Omental fat pad (tissue), 4 donors: ENCODE results near the gene RANBP17. TPM values are rescaled to one million over a fixed set of nuclear protein-coding genes. Genes with fewer than 3 reads are reported as not detected.

Experiments
- ATAC-seq: fragments of 150-250 bp; one replicate; pipeline ENCODE4 v1.9.1; 2016; ENCODE audit warnings: mild to moderate bottlenecking, moderate library complexity; ENCODE audit not compliant: low FRiP score
- DNase-seq: peaks from one replicate; pipeline ENCODE4 v3.0.0-alpha.2; 2019; ENCODE audit warnings: low spot score
- CTCF ChIP-seq, 3 donors: fragments of 450-650 bp; IDR thresholded peaks; one replicate each; pipeline ENCODE4 v1.5.1; 2016 to 2017; ENCODE audit warnings: antibody characterized with exemption in 3 of 3, mild to moderate bottlenecking in 3 of 3, moderate library complexity in 2 of 3
- total RNA-seq, 4 donors: library from RNA; depleted of rRNA; stranded (reverse); fragments of >200 nt; gene quantifications; one replicate each; pipeline ENCODE4 v1.1.0, GENCODE V29; 2016

The RANBP17 gene
- total RNA-seq, 4 donors from 2014 or later = 0.93 to 10.7 (median 3.8) TPM

GRCh38 chr5:170848033-170848432 is 13.8 kb upstream of the RANBP17 start:
- ATAC-seq = no peak
- no peak for DNase-seq
- TF ChIP-seq CTCF (IDR thresholded peaks at IDR 0.05) = no peak

GRCh38 chr5:170849374-170849773 is 12.4 kb upstream of the RANBP17 start:
- no peak for ATAC-seq
- DNase-seq = no peak
- TF ChIP-seq CTCF (IDR thresholded peaks at IDR 0.05) = no peak

- TF ChIP-seq CTCF (IDR thresholded peaks at IDR 0.05) = no peak
- no peak for ATAC-seq
Measured at GRCh38 chr5:170854566-170854965, 7.3 kb upstream of the RANBP17 start.

GRCh38 chr5:170857066-170857465 is 4.8 kb upstream of the RANBP17 start:
- ATAC-seq = no peak
- DNase-seq = no peak
- no peak for TF ChIP-seq CTCF (IDR thresholded peaks at IDR 0.05)

More at GRCh38 chr5:170854566-170854965, 7.3 kb upstream of the RANBP17 start:
- no peak for DNase-seq

GRCh38 chr5:170860415-170860814 is 1.4 kb upstream of the RANBP17 start:
- ATAC-seq = no peak
- TF ChIP-seq CTCF (IDR thresholded peaks at IDR 0.05) = no peak
- no peak for DNase-seq

GRCh38 chr5:170860818-170861666 is 776 bp upstream of the RANBP17 start:
- DNase-seq (no peak), ATAC-seq (no peak)
- TF ChIP-seq CTCF (IDR thresholded peaks at IDR 0.05) = no peak

- ATAC-seq (no peak), DNase-seq (no peak)
- no peak for TF ChIP-seq CTCF (IDR thresholded peaks at IDR 0.05)
Measured at GRCh38 chr5:170861667-170861916, 226 bp upstream of the RANBP17 start.
